ENCODE results near the gene RBMS1. TPM values are rescaled to one million over a fixed set of nuclear protein-coding genes. Genes with fewer than 3 reads are reported as not detected.

RBMS1 gene
- total RNA-seq, 2 experiments from 2014 or later: 35.8 to 38.6 TPM

- TF ChIP-seq CTCF (IDR thresholded peaks at IDR 0.05): no peak
- peaks cover 40% of the 10 kb centered on the region for H3K4me1 Mint-ChIP-seq (ENCODE audit: low read depth)
- DNase-seq (no peak), ATAC-seq (no peak)
- peak overlapping the region; percentile 23 for H3K4me3 Mint-ChIP-seq
- H3K9me3 Mint-ChIP-seq: no peaks in the 10 kb centered on the region
- peaks cover 2% of the 10 kb centered on the region for H3K27me3 Mint-ChIP-seq
- peaks cover 10% of the 10 kb centered on the region for H3K36me3 Mint-ChIP-seq (ENCODE audit: low read depth)
- H3K27ac Mint-ChIP-seq: peak overlapping the region; percentile 42
- CTCF ChIA-PET: interaction anchor here (0.9 to 2.4 kb wide), 20 partner anchors 10 to 793 kb away, joined by 3 to 18 read pairs (median 4); no protein-coding TSS in a partner anchor
- intact Hi-C loops (cut with micrococcal nuclease): loop anchor here (5.0 kb wide), 1 partner anchor 137 kb away; no protein-coding TSS in a partner anchor
- POLR2A ChIA-PET: interaction anchor here (0.6 to 2.3 kb wide), 10 partner anchors 9 to 369 kb away, joined by 3 to 10 read pairs (median 4); no protein-coding TSS in a partner anchor
These were observed 223.0 kb downstream of the RBMS1 start for GRCh38 chr2:160270571-160271113.

- intact Hi-C loops (cut with micrococcal nuclease): loop anchor here (5.0 kb wide), 1 partner anchor 137 kb away; no protein-coding TSS in a partner anchor
- peak overlapping the region; percentile 84 for H3K27ac Mint-ChIP-seq
- peak; percentile 73 for ATAC-seq
- H3K36me3 Mint-ChIP-seq (ENCODE audit: low read depth): peaks cover 10% of the 10 kb centered on the region
- peaks cover 45% of the 10 kb centered on the region for H3K4me1 Mint-ChIP-seq (ENCODE audit: low read depth)
- POLR2A ChIA-PET: interaction anchor here (0.6 to 2.3 kb wide), 9 partner anchors 10 to 370 kb away, joined by 3 to 10 read pairs (median 3); no protein-coding TSS in a partner anchor
- CTCF ChIA-PET: interaction anchor here (0.6 to 2.4 kb wide), 22 partner anchors 8 to 794 kb away, joined by 3 to 18 read pairs (median 4); no protein-coding TSS in a partner anchor
- TF ChIP-seq CTCF (IDR thresholded peaks at IDR 0.05): peak; percentile 71
- peaks cover 2% of the 10 kb centered on the region for H3K27me3 Mint-ChIP-seq
- H3K4me3 Mint-ChIP-seq: peak overlapping the region; percentile 63
- no peaks in the 10 kb centered on the region for H3K9me3 Mint-ChIP-seq
- peak; percentile 80 for DNase-seq
These were observed 223.6 kb downstream of the RBMS1 start for GRCh38 chr2:160269803-160270570.

- Mint-ChIP-seq H3K9me3 (no peaks in the 10 kb centered on the region), H3K36me3 (ENCODE audit: low read depth) (peaks cover 10% of the 10 kb centered on the region), H3K4me1 (ENCODE audit: low read depth) (peaks cover 47% of the 10 kb centered on the region), H3K27ac (peak overlapping the region; percentile 84), H3K4me3 (peak overlapping the region; percentile 63), H3K27me3 (peaks cover 2% of the 10 kb centered on the region)
- ATAC-seq (peak; percentile 3), DNase-seq (no peak)
- intact Hi-C loops (cut with micrococcal nuclease): no loop called here
- POLR2A ChIA-PET: interaction anchor here (0.6 to 2.3 kb wide), 6 partner anchors 9 to 156 kb away, joined by 3 to 10 read pairs (median 4); no protein-coding TSS in a partner anchor
- CTCF ChIA-PET: interaction anchor here (0.6 to 2.4 kb wide), 15 partner anchors 8 to 725 kb away, joined by 3 to 18 read pairs (median 4); no protein-coding TSS in a partner anchor
- TF ChIP-seq CTCF (IDR thresholded peaks at IDR 0.05): no peak
These were observed 224.2 kb downstream of the RBMS1 start for GRCh38 chr2:160269365-160269764.

GRCh38 chr2:160268151-160268781, 225.3 kb downstream of the RBMS1 start:
- TF ChIP-seq CTCF (IDR thresholded peaks at IDR 0.05): no peak
- no peak overlapping the region for H3K27ac Mint-ChIP-seq
- intact Hi-C loops (cut with micrococcal nuclease): no loop called here
- peaks cover 2% of the 10 kb centered on the region for H3K27me3 Mint-ChIP-seq
- DNase-seq (no peak), ATAC-seq (no peak)
- ChIA-PET POLR2A (no interaction called here), CTCF (interaction anchor here (2.2 kb wide), 1 partner anchor 17 kb away, joined by 8 read pairs; no protein-coding TSS in a partner anchor)
- no peaks in the 10 kb centered on the region for H3K9me3 Mint-ChIP-seq
- H3K36me3 Mint-ChIP-seq (ENCODE audit: low read depth): peaks cover 6% of the 10 kb centered on the region
- H3K4me3 Mint-ChIP-seq: no peak overlapping the region
- H3K4me1 Mint-ChIP-seq (ENCODE audit: low read depth): peaks cover 47% of the 10 kb centered on the region

Data from activated CD8-positive, alpha-beta T cell treated with anti-CD3 and anti-CD28 coated beads for 36 hours (primary cell).